SW 1271 (cell line): Measurements from ENCODE around the gene PASD1.
"Not testable (repeated sequence)": the region's sequence is repeated elsewhere in the genome, so short reads cannot be mapped to it uniquely, and the experiment has no call there.

Experiments
- DNase-seq, 2 experiments: peaks; one replicate each; lab custom pipeline; 2025; lab: John Stamatoyannopoulos, UW

PASD1 gene

GRCh38 chrX:151624677-151625076 lies 61.2 kb downstream of the PASD1 start:
- no peak for DNase-seq

DNA sequence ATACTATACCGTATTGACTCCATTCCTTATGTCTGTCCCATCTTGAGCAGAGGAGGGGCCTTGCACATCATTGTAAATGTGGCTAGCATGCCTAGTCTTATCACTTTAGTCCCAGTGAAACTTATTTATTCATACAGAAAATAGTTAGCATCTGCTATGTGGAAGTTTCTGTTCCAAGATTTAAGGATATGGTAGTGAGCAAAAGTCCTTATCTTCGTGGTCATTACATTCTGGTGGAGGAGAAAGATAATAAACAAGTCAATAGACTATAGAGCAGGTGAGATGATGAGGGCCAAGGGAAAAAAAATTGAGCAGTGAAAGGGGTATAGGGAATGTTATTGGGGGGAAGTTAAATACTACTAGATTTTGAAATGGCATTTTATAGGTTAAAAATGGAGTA lies 68.3 kb downstream of the PASD1 start:
- no peak for DNase-seq

- no peak for DNase-seq
Observed at GRCh38 chrX:151633157-151633556, 69.7 kb downstream of the PASD1 start.

DNA sequence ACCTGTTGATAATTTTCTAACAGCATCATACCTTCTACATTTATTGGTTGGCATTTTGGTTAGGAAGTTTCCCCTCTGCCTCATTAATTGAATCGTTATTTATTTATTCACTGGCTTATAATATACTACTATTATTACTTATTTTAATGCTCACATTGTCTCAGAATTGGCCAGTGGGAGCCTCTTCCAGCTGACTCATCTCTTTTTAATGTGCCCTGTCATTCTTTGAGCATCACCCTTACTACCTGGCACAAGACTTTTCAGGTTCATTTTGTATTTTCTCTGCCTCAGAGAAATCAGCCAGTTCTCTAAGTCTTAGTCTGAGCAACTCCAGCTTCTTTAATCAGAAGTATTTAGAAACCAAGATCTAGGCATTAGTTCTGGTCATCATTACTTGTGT lies 71.5 kb downstream of the PASD1 start:
- no peak for DNase-seq

- no peak for DNase-seq
Observed at GRCh38 chrX:151641564-151641963, 78.1 kb downstream of the PASD1 start.

GRCh38 chrX:151675121-151675746 lies 111.8 kb downstream of the PASD1 start:
- DNase-seq, result no peak

GRCh38 chrX:151676196-151676595 lies 112.7 kb downstream of the PASD1 start:
- no peak for DNase-seq

GRCh38 chrX:151679798-151680402 lies 116.4 kb downstream of the PASD1 start:
- no peak for DNase-seq

DNA sequence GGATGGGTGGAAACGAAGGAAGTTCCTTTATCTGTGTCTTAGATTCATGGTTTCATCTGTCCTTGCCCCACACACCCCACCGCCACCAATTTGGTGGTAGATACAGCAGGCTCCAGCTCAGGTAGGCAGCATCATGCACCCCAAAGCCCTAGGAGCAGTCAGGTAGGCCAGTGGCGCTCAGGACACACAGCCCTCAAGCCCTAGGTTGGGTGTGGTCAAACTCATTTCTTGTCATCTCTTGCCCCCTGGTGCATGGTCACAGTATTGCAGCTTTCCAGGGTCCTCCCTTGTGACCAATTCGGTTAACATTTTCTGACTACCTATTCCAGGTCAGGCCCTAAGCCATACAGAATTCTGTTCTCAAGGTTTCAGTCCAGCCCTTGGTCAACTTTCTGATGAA lies 117.3 kb downstream of the PASD1 start:
- peak; percentile 0 to 7 for DNase-seq

DNA sequence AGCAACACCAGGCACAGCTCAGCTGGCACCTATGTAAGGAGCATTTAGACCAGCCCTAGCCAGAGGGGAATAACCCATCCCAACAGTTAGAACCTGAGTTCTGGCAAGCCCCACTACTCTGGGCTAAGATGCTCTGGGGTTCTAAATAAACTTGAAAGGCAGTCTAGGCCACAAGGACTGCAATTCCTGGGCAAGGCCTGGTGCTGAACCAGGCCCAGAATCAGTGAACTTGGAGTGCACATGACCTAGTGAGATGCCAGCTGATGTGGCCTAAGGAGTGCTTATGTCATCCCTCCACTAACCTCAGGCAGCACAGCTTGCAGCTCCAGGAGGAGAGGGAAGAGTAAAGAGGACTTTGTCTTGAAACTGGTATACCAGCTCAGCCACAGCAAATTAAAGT lies 124.2 kb downstream of the PASD1 start:
- no peak for DNase-seq

DNA sequence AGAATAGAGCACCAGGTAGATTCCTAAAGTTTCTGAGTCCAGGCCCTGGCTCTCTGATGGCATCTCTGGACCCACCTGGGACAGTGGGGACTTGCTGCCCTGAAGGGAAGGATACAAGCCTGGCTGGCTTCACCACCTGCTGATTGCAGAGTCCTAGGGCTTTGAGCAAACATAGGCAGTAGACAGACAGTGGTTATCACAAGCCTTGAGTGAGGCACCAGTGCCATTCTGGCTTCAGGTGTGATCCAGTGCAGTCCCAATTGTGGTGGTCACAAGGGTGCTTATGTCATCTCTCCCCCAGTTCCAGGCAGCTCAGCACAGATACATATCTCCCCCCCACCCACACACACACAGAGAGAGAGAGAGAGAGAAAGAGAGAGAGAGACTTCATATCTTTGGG lies 125.2 kb downstream of the PASD1 start:
- DNase-seq, result no peak

GRCh38 chrX:151692825-151693224 lies 129.3 kb downstream of the PASD1 start:
- no peak for DNase-seq

- DNase-seq, result no peak
Observed at GRCh38 chrX:151694121-151694520, 130.6 kb downstream of the PASD1 start.

DNA sequence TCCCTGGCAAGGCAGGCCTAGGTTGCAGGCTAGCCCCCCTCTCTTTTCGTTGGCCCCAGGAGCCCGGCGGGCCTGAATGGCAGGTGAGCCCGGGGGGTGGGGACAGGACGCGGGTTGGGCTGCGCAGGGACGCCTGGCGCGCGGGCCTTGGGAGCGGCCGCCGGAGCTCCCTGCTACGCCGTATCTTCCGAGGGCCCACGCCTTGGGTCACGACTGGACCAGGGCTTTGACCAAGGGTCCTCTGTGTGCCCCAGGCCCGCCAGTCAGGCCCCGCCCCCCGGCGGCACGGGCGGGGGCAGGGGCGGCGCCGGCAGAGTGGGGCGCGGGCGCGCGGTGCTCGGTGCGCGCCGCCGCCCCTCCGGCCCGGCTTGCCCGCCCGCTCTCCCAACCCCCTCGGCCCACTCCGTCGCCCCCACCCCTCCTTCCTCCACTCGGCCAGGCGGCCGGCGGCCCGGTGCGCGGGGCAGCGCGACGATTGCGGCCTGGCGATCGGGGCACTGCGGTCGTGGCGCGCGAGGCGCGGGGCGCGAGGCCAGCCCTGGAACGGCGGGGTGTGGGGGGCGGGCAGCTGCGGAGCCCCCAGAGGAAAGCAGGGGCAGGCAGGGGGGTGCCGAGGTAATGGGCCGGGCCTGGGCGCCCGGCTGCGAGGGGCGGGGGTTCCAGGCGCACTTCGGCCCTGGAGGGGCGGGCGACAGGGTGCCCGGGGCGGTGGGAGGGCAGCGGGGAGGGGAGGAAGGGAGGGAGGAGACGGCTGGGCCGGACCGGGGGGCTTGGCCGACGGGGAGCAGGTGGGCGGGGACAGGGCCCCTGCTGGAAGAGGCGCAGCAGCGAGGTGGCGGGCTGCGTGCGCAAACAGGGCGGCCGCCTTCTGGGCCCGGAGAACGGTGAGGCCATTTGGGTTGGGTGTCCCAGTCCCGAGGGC lies 131.4 kb downstream of the PASD1 start, which contains the start of gene PRRG3:
TSS of gene PRRG3 (plus strand) at position 798 of the 922 bp plus-strand sequence. CDS start 3,357 bp downstream, outside the sequence.
- DNase-seq, result no peak

GRCh38 chrX:151695583-151696340 lies 132.3 kb downstream of the PASD1 start:
- no peak for DNase-seq

- DNase-seq, result not testable (repeated sequence)
Observed at GRCh38 chrX:151697082-151697481, 133.6 kb downstream of the PASD1 start.

GRCh38 chrX:151697522-151697921 lies 134.0 kb downstream of the PASD1 start:
- no peak for DNase-seq

GRCh38 chrX:151698485-151698884 lies 135.0 kb downstream of the PASD1 start:
- no peak for DNase-seq

DNA sequence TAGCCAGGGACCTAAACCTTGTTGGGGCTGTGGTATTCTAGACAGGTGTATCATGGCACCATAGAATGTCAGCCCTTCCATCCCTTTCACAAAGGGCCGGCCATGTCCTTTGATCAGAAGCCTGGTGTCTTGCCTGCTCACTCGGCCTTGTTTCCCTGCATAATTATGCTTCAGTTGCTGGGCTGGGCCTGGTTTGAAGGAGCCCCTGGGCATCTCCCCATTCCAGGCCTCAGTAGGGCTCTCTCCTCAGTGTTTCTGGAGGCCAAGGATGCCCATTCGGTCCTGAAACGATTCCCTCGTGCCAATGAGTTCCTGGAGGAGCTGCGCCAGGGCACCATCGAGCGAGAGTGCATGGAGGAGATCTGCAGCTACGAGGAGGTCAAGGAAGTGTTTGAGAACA lies 136.3 kb downstream of the PASD1 start:
- no peak for DNase-seq

GRCh38 chrX:151700581-151700980 lies 137.1 kb downstream of the PASD1 start:
- no peak for DNase-seq

DNA sequence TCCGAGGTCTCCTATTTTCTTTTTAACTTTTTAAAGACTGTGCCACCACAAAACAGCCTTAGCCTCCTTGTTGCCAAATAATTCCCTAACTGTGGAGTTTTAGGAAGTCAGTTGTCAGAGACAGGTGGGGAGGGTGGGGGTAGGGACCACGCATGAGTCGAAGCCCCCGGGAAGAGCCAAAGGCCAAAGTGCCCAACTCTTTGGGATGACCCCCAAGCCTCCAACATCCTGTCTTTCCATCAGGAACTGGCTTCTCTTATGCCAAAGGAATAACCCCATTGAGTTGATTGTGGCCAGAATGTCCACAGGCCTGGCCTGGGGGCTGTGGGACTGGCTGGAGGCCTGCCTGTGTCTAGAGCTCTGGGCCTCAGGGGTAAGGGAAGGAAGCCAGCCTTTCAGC lies 137.6 kb downstream of the PASD1 start:
- no peak for DNase-seq

DNA sequence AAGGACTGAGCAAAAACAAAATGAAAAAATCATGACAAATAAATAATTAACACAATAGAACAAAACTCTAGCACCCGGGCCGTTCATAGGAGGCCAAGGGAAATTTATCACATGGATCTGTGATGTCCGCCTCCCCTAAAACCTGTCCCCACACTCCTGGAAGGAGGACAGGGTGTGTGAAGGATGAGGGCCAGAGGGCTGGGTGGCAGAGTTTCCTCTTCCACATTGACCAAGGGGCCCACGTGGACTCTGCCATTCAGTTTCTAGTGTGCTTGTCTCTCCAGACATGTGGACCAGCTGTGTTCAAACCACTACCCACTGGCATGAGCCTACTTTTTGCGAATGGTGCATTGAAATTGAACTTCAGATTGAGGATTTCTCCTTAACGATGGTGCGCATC lies 138.1 kb downstream of the PASD1 start:
- DNase-seq, result no peak
